ENCODE data around the gene PEX12. TPM values are rescaled to one million over a fixed set of nuclear protein-coding genes. Genes with fewer than 3 reads are reported as not detected.

The PEX12 gene
- total RNA-seq, 4 donors from 2014 or later = 3.8 to 7.7 (median 6.8) TPM

DNA sequence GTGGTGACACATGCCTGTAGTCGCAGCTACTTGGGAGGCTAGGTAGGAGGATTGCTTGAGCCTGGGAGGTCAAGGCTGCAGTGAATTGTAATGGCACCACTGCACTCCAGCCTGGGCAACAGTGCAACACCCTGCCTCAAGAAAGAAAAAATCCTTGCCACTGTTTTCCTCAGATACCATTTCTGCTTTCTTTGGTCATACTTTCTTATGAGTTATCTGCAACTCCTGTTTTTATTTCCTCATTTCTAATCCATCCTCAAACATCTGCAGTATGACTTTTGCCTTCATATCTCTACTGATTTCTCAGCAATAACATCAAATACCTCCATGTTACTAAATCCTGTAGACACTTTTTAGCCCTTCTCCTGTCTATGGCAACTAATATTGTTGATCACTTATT lies 5.7 kb upstream of the PEX12 start:
- peaks cover 9 to 25% (median 13%) of the 10 kb centered on the region in 3 donors for H3K4me1 ChIP-seq
- 60% methylated on average over 1 of the region's 1 CpG for WGBS, 2 donors (ENCODE audit: low coverage in 1 of 2)
- no peaks in the 10 kb centered on the region for H3K27me3 ChIP-seq
- no peak for ATAC-seq
- H3K9me3 ChIP-seq = no peaks in the 10 kb centered on the region
- no peaks in the 10 kb centered on the region for H3K36me3 ChIP-seq
- no peak overlapping the region for H3K27ac ChIP-seq
- no peak for TF ChIP-seq POLR2A (IDR thresholded peaks at IDR 0.05)
- no peak for TF ChIP-seq EP300 (IDR thresholded peaks at IDR 0.05)
- TF ChIP-seq POLR2AphosphoS5 (IDR thresholded peaks at IDR 0.05) = no peak
- TF ChIP-seq, protein P1, sequence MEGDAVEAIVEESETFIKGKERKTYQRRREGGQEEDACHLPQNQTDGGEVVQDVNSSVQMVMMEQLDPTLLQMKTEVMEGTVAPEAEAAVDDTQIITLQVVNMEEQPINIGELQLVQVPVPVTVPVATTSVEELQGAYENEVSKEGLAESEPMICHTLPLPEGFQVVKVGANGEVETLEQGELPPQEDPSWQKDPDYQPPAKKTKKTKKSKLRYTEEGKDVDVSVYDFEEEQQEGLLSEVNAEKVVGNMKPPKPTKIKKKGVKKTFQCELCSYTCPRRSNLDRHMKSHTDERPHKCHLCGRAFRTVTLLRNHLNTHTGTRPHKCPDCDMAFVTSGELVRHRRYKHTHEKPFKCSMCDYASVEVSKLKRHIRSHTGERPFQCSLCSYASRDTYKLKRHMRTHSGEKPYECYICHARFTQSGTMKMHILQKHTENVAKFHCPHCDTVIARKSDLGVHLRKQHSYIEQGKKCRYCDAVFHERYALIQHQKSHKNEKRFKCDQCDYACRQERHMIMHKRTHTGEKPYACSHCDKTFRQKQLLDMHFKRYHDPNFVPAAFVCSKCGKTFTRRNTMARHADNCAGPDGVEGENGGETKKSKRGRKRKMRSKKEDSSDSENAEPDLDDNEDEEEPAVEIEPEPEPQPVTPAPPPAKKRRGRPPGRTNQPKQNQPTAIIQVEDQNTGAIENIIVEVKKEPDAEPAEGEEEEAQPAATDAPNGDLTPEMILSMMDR (IDR thresholded peaks at IDR 0.05) = no peak
- H3K4me3 ChIP-seq = no peak overlapping the region

DNA sequence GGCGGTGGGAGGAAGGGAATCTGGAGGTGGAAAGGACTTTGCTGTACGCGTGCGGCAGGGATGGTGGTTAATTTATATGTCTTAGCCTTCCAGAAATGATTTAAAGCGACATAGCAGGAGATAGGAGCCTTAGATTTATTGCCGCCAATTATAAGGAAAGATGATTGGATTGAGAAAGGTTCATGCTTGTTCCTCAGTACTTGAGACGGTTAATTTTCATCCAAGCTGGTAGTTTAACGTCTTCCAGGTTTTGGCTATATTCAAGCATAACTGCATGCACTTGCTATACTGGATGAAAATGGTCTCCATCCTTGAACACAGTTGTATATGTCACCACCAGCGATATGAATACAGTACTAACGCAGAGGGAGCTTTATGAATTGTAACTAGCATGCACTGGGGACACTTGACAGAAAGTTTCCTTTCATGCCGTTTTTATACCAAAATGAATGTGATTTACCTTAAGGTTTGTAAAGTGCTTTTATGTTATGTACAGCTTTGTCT lies 610 bp upstream of the PEX12 start:
- TF ChIP-seq, protein P1 (IDR thresholded peaks at IDR 0.05) = no peak
- TF ChIP-seq EP300 (IDR thresholded peaks at IDR 0.05) (no peak), POLR2A (IDR thresholded peaks at IDR 0.05) (no peak), POLR2AphosphoS5 (IDR thresholded peaks at IDR 0.05) (no peak)
- ATAC-seq = no peak
- WGBS, 2 donors (ENCODE audit: low coverage in 1 of 2) = 3% methylated on average over 9 to 11 of the region's 11 CpGs
- Histone ChIP-seq H3K4me3 (peak overlapping the region; percentile 66), H3K27ac (peak overlapping the region; percentile 71 to 93 (median 88)), H3K4me1 (peaks cover 0 to 24% (median 12%) of the 10 kb centered on the region in 3 donors), H3K9me3 (no peaks in the 10 kb centered on the region), H3K36me3 (peaks cover 0 to 26% of the 10 kb centered on the region in 2 donors), H3K27me3 (no peaks in the 10 kb centered on the region)

DNA sequence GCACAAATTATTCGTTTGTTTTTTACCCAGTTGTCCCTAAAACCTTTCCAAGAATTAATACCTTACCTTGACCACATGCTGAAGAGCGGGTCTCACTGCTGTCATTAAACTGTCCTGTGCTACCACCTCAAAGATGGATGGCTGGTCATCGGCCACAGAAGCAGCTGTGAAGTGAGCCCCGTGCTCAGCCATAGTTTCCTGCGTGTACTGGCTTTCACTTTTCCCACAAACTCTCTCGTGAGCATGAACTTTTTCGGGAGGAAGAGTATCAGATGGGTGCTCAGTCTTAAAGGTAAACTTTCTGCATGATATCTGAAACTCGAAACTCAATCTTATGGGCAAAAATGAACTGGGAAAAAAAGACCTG lies 558 bp downstream of the PEX12 start:
- ATAC-seq = no peak
- Histone ChIP-seq H3K27me3 (no peaks in the 10 kb centered on the region), H3K36me3 (peaks cover 0 to 31% of the 10 kb centered on the region in 2 donors), H3K4me3 (peak overlapping the region; percentile 66), H3K9me3 (no peaks in the 10 kb centered on the region), H3K4me1 (peaks cover 0 to 24% (median 12%) of the 10 kb centered on the region in 3 donors), H3K27ac (peak overlapping the region; percentile 74 to 93 (median 88))
- 0 to 5% methylated on average over 2 to 8 of the region's 8 CpGs for WGBS, 2 donors (ENCODE audit: low coverage in 1 of 2)
- TF ChIP-seq POLR2AphosphoS5 (IDR thresholded peaks at IDR 0.05) (no peak), POLR2A (IDR thresholded peaks at IDR 0.05) (no peak), EP300 (IDR thresholded peaks at IDR 0.05) (no peak)
- TF ChIP-seq, protein P1 (IDR thresholded peaks at IDR 0.05) = no peak

DNA sequence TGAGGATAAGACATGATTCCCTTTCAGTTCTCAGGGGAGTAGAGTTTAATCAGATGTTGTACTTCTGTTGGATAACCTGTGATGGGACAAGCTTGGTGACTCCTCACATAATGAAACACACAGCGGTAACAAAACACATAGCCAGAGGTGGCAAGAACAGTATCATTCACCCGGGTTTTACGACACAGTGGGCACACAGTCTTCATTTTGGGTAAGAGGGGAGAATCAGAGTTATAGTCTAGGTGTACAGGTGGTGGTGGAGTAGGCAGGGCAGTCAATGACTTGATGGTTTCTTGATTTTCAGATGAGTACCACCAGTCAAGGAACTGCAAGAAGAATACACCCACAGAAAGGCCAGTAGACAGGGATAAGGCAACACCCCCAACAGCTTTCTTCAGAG lies 2.6 kb downstream of the PEX12 start:
- H3K27me3 ChIP-seq = no peaks in the 10 kb centered on the region
- H3K36me3 ChIP-seq = peaks cover 0 to 36% of the 10 kb centered on the region in 2 donors
- no peak for ATAC-seq
- H3K4me3 ChIP-seq = no peak overlapping the region
- H3K27ac ChIP-seq = no peak overlapping the region
- peaks cover 0 to 31% (median 12%) of the 10 kb centered on the region in 3 donors for H3K4me1 ChIP-seq
- WGBS, 2 donors (ENCODE audit: low coverage in 1 of 2) = 91 to 93% methylated on average over 3 of the region's 3 CpGs
- no peaks in the 10 kb centered on the region for H3K9me3 ChIP-seq
- no peak for TF ChIP-seq POLR2A (IDR thresholded peaks at IDR 0.05)
- TF ChIP-seq POLR2AphosphoS5 (IDR thresholded peaks at IDR 0.05) = no peak
- TF ChIP-seq EP300 (IDR thresholded peaks at IDR 0.05) = no peak
- TF ChIP-seq, protein P1 (IDR thresholded peaks at IDR 0.05) = no peak

DNA sequence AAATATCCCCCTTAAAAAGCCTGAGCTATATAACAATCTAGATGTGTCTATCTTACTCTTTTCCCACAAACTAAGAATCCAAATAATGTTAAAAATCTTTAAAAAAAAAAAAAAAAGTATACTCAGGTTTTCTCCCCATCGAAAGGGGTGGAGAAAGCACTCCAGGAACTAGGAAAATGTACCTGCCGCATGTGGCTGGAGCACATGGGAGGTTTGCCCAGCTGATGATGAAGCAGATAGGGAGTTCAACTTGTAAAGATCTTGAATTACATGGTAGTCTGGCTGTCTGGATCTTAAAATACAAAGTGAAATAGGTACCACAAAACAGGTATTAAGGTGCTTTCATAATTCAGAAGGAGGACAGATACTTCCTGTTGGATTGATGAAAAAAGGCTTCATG lies 9.0 kb downstream of the PEX12 start:
- Histone ChIP-seq H3K4me3 (no peak overlapping the region), H3K36me3 (peaks cover 0 to 14% of the 10 kb centered on the region in 2 donors), H3K4me1 (peaks cover 0 to 35% (median 19%) of the 10 kb centered on the region in 3 donors), H3K9me3 (no peaks in the 10 kb centered on the region), H3K27ac (no peak overlapping the region), H3K27me3 (no peaks in the 10 kb centered on the region)
- TF ChIP-seq EP300 (IDR thresholded peaks at IDR 0.05) = no peak
- TF ChIP-seq POLR2AphosphoS5 (IDR thresholded peaks at IDR 0.05) = no peak
- no peak for TF ChIP-seq POLR2A (IDR thresholded peaks at IDR 0.05)
- TF ChIP-seq, protein P1 (IDR thresholded peaks at IDR 0.05) = no peak
- 79 to 94% methylated on average over 2 of the region's 2 CpGs for WGBS, 2 donors (ENCODE audit: low coverage in 1 of 2)
- no peak for ATAC-seq
